ENCODE data around the gene IQSEC1. TPM values are rescaled to one million over a fixed set of nuclear protein-coding genes. Genes with fewer than 3 reads are reported as not detected.

IQSEC1 gene
- total and polyA plus RNA-seq, 4 experiments from 2014 or later: 11.9 to 82.0 (median 62.3) TPM

GRCh38 chr3:12984023-12984823 lies 89.0 kb downstream of the IQSEC1 start:
- no peaks in the 10 kb centered on the region for H3K9me3 Mint-ChIP-seq
- H3K4me1 Mint-ChIP-seq: peaks cover 35 to 90% (median 57%) of the 10 kb centered on the region in 4 donors
- intact Hi-C loops (cut with micrococcal nuclease): loop anchor here (1.0 kb wide), 2 partner anchors 11 to 116 kb away; no protein-coding TSS in a partner anchor
- Histone ChIP-seq H3K4me3 (ENCODE audit: low read length in 2 of 2) (no peak overlapping the region), H3K27me3 (ENCODE audit: insufficient read depth, low read length) (no peaks in the 10 kb centered on the region), H3K9me3 (ENCODE audit: control insufficient read depth in 1 of 2, low read length in 2 of 2) (no peaks in the 10 kb centered on the region), H3K36me3 (ENCODE audit: insufficient read depth, low read length) (peaks cover 6% of the 10 kb centered on the region), H3K4me1 (ENCODE audit: insufficient read depth, low read length) (peaks cover 62% of the 10 kb centered on the region), H3K27ac (ENCODE audit: low read depth, low read length) (no peak overlapping the region)
- peaks cover 4 to 35% of the 10 kb centered on the region in 2 donors for H3K36me3 Mint-ChIP-seq
- peak; percentile 43 to 63 (median 54) for DNase-seq
- ChIA-PET POLR2A (ENCODE audit: partially characterized antibody) (interaction anchor here (1.0 to 3.4 kb wide), 4 partner anchors 10 to 31 kb away, joined by 3 to 13 read pairs (median 4); no protein-coding TSS in a partner anchor), CTCF (ENCODE audit: partially characterized antibody) (interaction anchor here (0.7 to 6.6 kb wide), 17 partner anchors 10 to 163 kb away, joined by 3 to 49 read pairs (median 4); no protein-coding TSS in a partner anchor)
- H3K27me3 Mint-ChIP-seq: no peaks in the 10 kb centered on the region
- H3K27ac Mint-ChIP-seq: peak overlapping the region in 6 of 7 donors; percentile 10 to 86 (median 81)
- peak overlapping the region in 1 of 8 donors; percentile 20 for H3K4me3 Mint-ChIP-seq

GRCh38 chr3:12983319-12983718 lies 89.9 kb downstream of the IQSEC1 start:
- POLR2A ChIA-PET (ENCODE audit: partially characterized antibody): interaction anchor here (1.5 to 3.4 kb wide), 2 partner anchors 11 to 28 kb away, joined by 3 to 13 read pairs; no protein-coding TSS in a partner anchor
- CTCF ChIA-PET (ENCODE audit: partially characterized antibody): interaction anchor here (1.1 to 6.6 kb wide), 11 partner anchors 9 to 131 kb away, joined by 3 to 49 read pairs (median 5); no protein-coding TSS in a partner anchor
- Histone ChIP-seq H3K27ac (ENCODE audit: low read depth, low read length) (no peak overlapping the region), H3K4me1 (ENCODE audit: insufficient read depth, low read length) (peaks cover 54% of the 10 kb centered on the region), H3K36me3 (ENCODE audit: insufficient read depth, low read length) (peaks cover 6% of the 10 kb centered on the region), H3K9me3 (ENCODE audit: control insufficient read depth in 1 of 2, low read length in 2 of 2) (no peaks in the 10 kb centered on the region), H3K27me3 (ENCODE audit: insufficient read depth, low read length) (no peaks in the 10 kb centered on the region), H3K4me3 (ENCODE audit: low read length in 2 of 2) (no peak overlapping the region)
- peak overlapping the region in 3 of 7 donors; percentile 74 to 83 (median 78) for H3K27ac Mint-ChIP-seq
- no peak for DNase-seq
- H3K9me3 Mint-ChIP-seq: no peaks in the 10 kb centered on the region
- peak overlapping the region in 1 of 8 donors; percentile 26 for H3K4me3 Mint-ChIP-seq
- H3K4me1 Mint-ChIP-seq: peaks cover 28 to 87% (median 55%) of the 10 kb centered on the region in 4 donors
- no peaks in the 10 kb centered on the region for H3K27me3 Mint-ChIP-seq
- intact Hi-C loops (cut with micrococcal nuclease): no loop called here
- peaks cover 7 to 37% of the 10 kb centered on the region in 2 donors for H3K36me3 Mint-ChIP-seq

GRCh38 chr3:12982619-12983101 lies 90.6 kb downstream of the IQSEC1 start:
- H3K9me3 Mint-ChIP-seq: no peaks in the 10 kb centered on the region
- ChIA-PET POLR2A (ENCODE audit: partially characterized antibody) (interaction anchor here (1.6 to 3.4 kb wide), 2 partner anchors 12 to 14 kb away, joined by 3 to 13 read pairs; no protein-coding TSS in a partner anchor), CTCF (ENCODE audit: partially characterized antibody) (interaction anchor here (1.3 to 6.6 kb wide), 7 partner anchors 9 to 110 kb away, joined by 4 to 49 read pairs (median 7); no protein-coding TSS in a partner anchor)
- no peak for DNase-seq
- no peaks in the 10 kb centered on the region for H3K27me3 ChIP-seq (ENCODE audit: insufficient read depth, low read length)
- peak overlapping the region in 5 of 7 donors; percentile 37 to 79 (median 50) for H3K27ac Mint-ChIP-seq
- H3K4me1 Mint-ChIP-seq: peaks cover 28 to 88% (median 55%) of the 10 kb centered on the region in 4 donors
- peaks cover 7 to 42% of the 10 kb centered on the region in 2 donors for H3K36me3 Mint-ChIP-seq
- peaks cover 6% of the 10 kb centered on the region for H3K36me3 ChIP-seq (ENCODE audit: insufficient read depth, low read length)
- intact Hi-C loops (cut with micrococcal nuclease): no loop called here
- H3K4me1 ChIP-seq (ENCODE audit: insufficient read depth, low read length): peaks cover 51% of the 10 kb centered on the region
- no peaks in the 10 kb centered on the region for H3K27me3 Mint-ChIP-seq
- H3K9me3 ChIP-seq (ENCODE audit: control insufficient read depth in 1 of 2, low read length in 2 of 2): no peaks in the 10 kb centered on the region
- no peak overlapping the region for H3K27ac ChIP-seq (ENCODE audit: low read depth, low read length)
- no peak overlapping the region for H3K4me3 Mint-ChIP-seq
- no peak overlapping the region for H3K4me3 ChIP-seq (ENCODE audit: low read length in 2 of 2)

GRCh38 chr3:12981306-12982275 lies 91.6 kb downstream of the IQSEC1 start:
- ChIA-PET POLR2A (ENCODE audit: partially characterized antibody) (interaction anchor here (0.9 to 3.4 kb wide), 5 partner anchors 8 to 16 kb away, joined by 3 to 13 read pairs (median 3); no protein-coding TSS in a partner anchor), CTCF (ENCODE audit: partially characterized antibody) (interaction anchor here (0.9 to 6.6 kb wide), 6 partner anchors 8 to 111 kb away, joined by 3 to 49 read pairs (median 4); no protein-coding TSS in a partner anchor)
- Histone ChIP-seq H3K4me3 (ENCODE audit: low read length in 2 of 2) (no peak overlapping the region), H3K27me3 (ENCODE audit: insufficient read depth, low read length) (no peaks in the 10 kb centered on the region), H3K4me1 (ENCODE audit: insufficient read depth, low read length) (peaks cover 50% of the 10 kb centered on the region), H3K36me3 (ENCODE audit: insufficient read depth, low read length) (peaks cover 6% of the 10 kb centered on the region), H3K9me3 (ENCODE audit: control insufficient read depth in 1 of 2, low read length in 2 of 2) (no peaks in the 10 kb centered on the region), H3K27ac (ENCODE audit: low read depth, low read length) (no peak overlapping the region)
- DNase-seq: no peak
- no peak overlapping the region for H3K4me3 Mint-ChIP-seq
- intact Hi-C loops (cut with micrococcal nuclease): no loop called here
- no peaks in the 10 kb centered on the region for H3K27me3 Mint-ChIP-seq
- peaks cover 27 to 89% (median 56%) of the 10 kb centered on the region in 4 donors for H3K4me1 Mint-ChIP-seq
- peak overlapping the region in 5 of 7 donors; percentile 10 to 81 (median 50) for H3K27ac Mint-ChIP-seq
- H3K9me3 Mint-ChIP-seq: no peaks in the 10 kb centered on the region
- H3K36me3 Mint-ChIP-seq: peaks cover 9 to 44% of the 10 kb centered on the region in 2 donors

GRCh38 chr3:12980596-12981290 lies 92.5 kb downstream of the IQSEC1 start:
- H3K4me3 Mint-ChIP-seq: no peak overlapping the region
- no peaks in the 10 kb centered on the region for H3K9me3 Mint-ChIP-seq
- intact Hi-C loops (cut with micrococcal nuclease): no loop called here
- H3K27me3 Mint-ChIP-seq: no peaks in the 10 kb centered on the region
- H3K9me3 ChIP-seq (ENCODE audit: control insufficient read depth in 1 of 2, low read length in 2 of 2): no peaks in the 10 kb centered on the region
- no peak overlapping the region for H3K4me3 ChIP-seq (ENCODE audit: low read length in 2 of 2)
- H3K4me1 Mint-ChIP-seq: peaks cover 27 to 89% (median 53%) of the 10 kb centered on the region in 4 donors
- POLR2A ChIA-PET (ENCODE audit: partially characterized antibody): interaction anchor here (0.9 to 1.6 kb wide), 4 partner anchors 9 to 16 kb away, joined by 3 read pairs; no protein-coding TSS in a partner anchor
- H3K36me3 ChIP-seq (ENCODE audit: insufficient read depth, low read length): peaks cover 6% of the 10 kb centered on the region
- DNase-seq: no peak
- H3K36me3 Mint-ChIP-seq: peaks cover 12 to 48% of the 10 kb centered on the region in 2 donors
- H3K27ac ChIP-seq (ENCODE audit: low read depth, low read length): no peak overlapping the region
- H3K27me3 ChIP-seq (ENCODE audit: insufficient read depth, low read length): no peaks in the 10 kb centered on the region
- H3K27ac Mint-ChIP-seq: peak overlapping the region in 5 of 7 donors; percentile 3 to 81 (median 22)
- H3K4me1 ChIP-seq (ENCODE audit: insufficient read depth, low read length): peaks cover 46% of the 10 kb centered on the region
- CTCF ChIA-PET (ENCODE audit: partially characterized antibody): interaction anchor here (0.9 to 6.6 kb wide), 7 partner anchors 7 to 139 kb away, joined by 3 to 49 read pairs (median 4); partner anchors contain the start of gene RPL32

GRCh38 chr3:12979947-12980487 lies 93.2 kb downstream of the IQSEC1 start:
- no peaks in the 10 kb centered on the region for H3K9me3 ChIP-seq (ENCODE audit: control insufficient read depth in 1 of 2, low read length in 2 of 2)
- ChIA-PET CTCF (ENCODE audit: partially characterized antibody) (interaction anchor here (1.2 to 1.3 kb wide), 2 partner anchors 9 to 138 kb away, joined by 3 to 4 read pairs; partner anchors contain the start of gene RPL32), POLR2A (ENCODE audit: partially characterized antibody) (interaction anchor here (1.0 to 1.4 kb wide), 2 partner anchors 10 to 13 kb away, joined by 3 to 4 read pairs; no protein-coding TSS in a partner anchor)
- Mint-ChIP-seq H3K27ac (peak overlapping the region in 2 of 7 donors; percentile 22 to 35), H3K36me3 (peaks cover 12 to 53% of the 10 kb centered on the region in 2 donors), H3K9me3 (no peaks in the 10 kb centered on the region), H3K27me3 (no peaks in the 10 kb centered on the region), H3K4me1 (peaks cover 27 to 89% (median 56%) of the 10 kb centered on the region in 4 donors), H3K4me3 (no peak overlapping the region)
- no peak for DNase-seq
- H3K27me3 ChIP-seq (ENCODE audit: insufficient read depth, low read length): no peaks in the 10 kb centered on the region
- H3K36me3 ChIP-seq (ENCODE audit: insufficient read depth, low read length): peaks cover 6% of the 10 kb centered on the region
- intact Hi-C loops (cut with micrococcal nuclease): no loop called here
- H3K4me1 ChIP-seq (ENCODE audit: insufficient read depth, low read length): peaks cover 44% of the 10 kb centered on the region
- no peak overlapping the region for H3K4me3 ChIP-seq (ENCODE audit: low read length in 2 of 2)
- no peak overlapping the region for H3K27ac ChIP-seq (ENCODE audit: low read depth, low read length)

All from CD4-positive, alpha-beta memory T cell (primary cell).